HEK293T (cell line): ENCODE results near the gene CAMK2D.

Source experiments
- CTBP1 ChIP-seq: fragments of 450-650 bp; IDR thresholded peaks from 2 replicates; pipeline ENCODE4 v1.6.1; 2016; ENCODE audit warnings: borderline replicate concordance
- FOXK2 ChIP-seq: fragments of 450-650 bp; IDR thresholded peaks from 2 replicates; pipeline ENCODE4 v1.6.1; 2016; ENCODE audit warnings: mild to moderate bottlenecking
- SP1 ChIP-seq: fragments of 450-650 bp; IDR thresholded peaks from 2 replicates; pipeline ENCODE4 v1.6.1; 2017
- SUZ12 ChIP-seq: fragments of 450-650 bp; IDR thresholded peaks from 2 replicates; pipeline ENCODE4 v1.6.1; 2016; ENCODE audit warnings: mild to moderate bottlenecking

- no peak for TF ChIP-seq CTBP1
- no peak for TF ChIP-seq SUZ12
- TF ChIP-seq SP1: no peak
- TF ChIP-seq FOXK2: no peak
Observed at GRCh38 chr4:113565702-113566012, 195.9 kb downstream of the CAMK2D start.
